SK-N-SH (cell line): ENCODE results near the gene CEACAM1.

Source experiments
- EP300 ChIP-seq, 2 experiments: IDR thresholded peaks; 2 replicates each; pipeline versions ENCODE4 v1.4.0 to v1.6.1; 2012; ENCODE audit warnings: borderline replicate concordance in 1 of 2, low read depth in 1 of 2, low read length in 1 of 2
- EZH2phosphoT487 ChIP-seq: fragments of 200-600 bp; sonication (generic); IDR thresholded peaks from 2 replicates; pipeline ENCODE4 v1.6.1; 2017; ENCODE audit warnings: low read depth, mixed run types, mild to moderate bottlenecking, antibody characterized with exemption, moderate library complexity, borderline replicate concordance
- FOXJ3 ChIP-seq: sonication (generic); formaldehyde crosslinking; IDR thresholded peaks from 2 replicates; pipeline ENCODE4 v1.5.1; 2020; ENCODE audit warnings: mild to moderate bottlenecking, missing genetic modification reagents
- JUND ChIP-seq: IDR thresholded peaks from 2 replicates; pipeline ENCODE4 v1.4.0; 2012
- RXRA ChIP-seq: IDR thresholded peaks from 2 replicates; pipeline ENCODE4 v1.4.0; 2012; ENCODE audit warnings: low read depth, mild to moderate bottlenecking, borderline replicate concordance
- SIN3A ChIP-seq: IDR thresholded peaks from 2 replicates; pipeline ENCODE4 v1.6.1; 2012; ENCODE audit warnings: low read depth, mild to moderate bottlenecking, low read length, moderate library complexity, borderline replicate concordance
- TEAD4 ChIP-seq: IDR thresholded peaks from 2 replicates; pipeline ENCODE4 v1.4.0; 2012; ENCODE audit warnings: mild to moderate bottlenecking, borderline replicate concordance; ENCODE audit not compliant: insufficient read depth
- USF2 ChIP-seq: fragments of 150-350 bp; IDR thresholded peaks from 2 replicates; pipeline ENCODE4 v1.6.1; 2017; ENCODE audit warnings: antibody characterized with exemption, low read length, low read depth, borderline replicate concordance
- YY1 ChIP-seq: IDR thresholded peaks from 2 replicates; pipeline ENCODE4 v1.4.0; 2012; ENCODE audit warnings: low read depth, mild to moderate bottlenecking
- TF ChIP-seq, protein P1 (sequence below): fragments of 200-600 bp; sonication (generic); IDR thresholded peaks from 2 replicates; pipeline ENCODE4 v1.6.1; 2017; ENCODE audit warnings: antibody characterized with exemption, mild to moderate bottlenecking, moderate library complexity
- TF ChIP-seq, protein P2 (sequence below): IDR thresholded peaks from 2 replicates; pipeline ENCODE4 v1.4.0; 2012; ENCODE audit warnings: low read depth

DNA sequence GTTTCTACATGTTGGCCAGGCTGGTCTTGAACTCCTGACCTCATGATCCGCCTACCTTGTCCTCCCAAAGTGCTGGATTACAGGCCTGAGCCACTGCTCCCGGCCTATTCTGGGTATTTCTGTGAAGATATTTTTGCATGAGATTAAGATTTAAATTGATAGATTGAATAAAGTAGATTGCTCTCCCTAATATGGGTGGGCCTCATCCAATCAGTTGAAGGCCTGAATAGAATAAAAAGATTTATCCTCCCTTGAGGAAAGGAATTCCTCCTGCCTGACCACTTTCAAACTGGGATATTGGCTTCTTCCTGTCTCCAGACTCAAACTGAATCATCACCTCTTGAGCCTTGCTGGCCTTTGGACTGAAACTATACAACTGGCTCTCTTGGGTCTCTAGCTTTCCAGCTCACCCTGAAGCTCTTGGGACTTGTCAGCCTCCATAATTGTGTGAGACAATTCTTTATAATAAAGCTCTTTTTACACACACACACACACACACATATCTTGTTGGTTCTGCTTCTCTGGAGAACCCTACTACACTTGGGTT lies 49.4 kb downstream of the CEACAM1 start:
- TF ChIP-seq YY1 (no peak), JUND (no peak), FOXJ3 (no peak), EP300 (IDR thresholded peaks at IDR 0.05; ENCODE audit: borderline replicate concordance in 1 of 2, low read depth in 1 of 2, low read length in 1 of 2) (no peak), SIN3A (no peak), TEAD4 (no peak), USF2 (no peak), RXRA (no peak), EZH2phosphoT487 (no peak)
- TF ChIP-seq, protein P1, sequence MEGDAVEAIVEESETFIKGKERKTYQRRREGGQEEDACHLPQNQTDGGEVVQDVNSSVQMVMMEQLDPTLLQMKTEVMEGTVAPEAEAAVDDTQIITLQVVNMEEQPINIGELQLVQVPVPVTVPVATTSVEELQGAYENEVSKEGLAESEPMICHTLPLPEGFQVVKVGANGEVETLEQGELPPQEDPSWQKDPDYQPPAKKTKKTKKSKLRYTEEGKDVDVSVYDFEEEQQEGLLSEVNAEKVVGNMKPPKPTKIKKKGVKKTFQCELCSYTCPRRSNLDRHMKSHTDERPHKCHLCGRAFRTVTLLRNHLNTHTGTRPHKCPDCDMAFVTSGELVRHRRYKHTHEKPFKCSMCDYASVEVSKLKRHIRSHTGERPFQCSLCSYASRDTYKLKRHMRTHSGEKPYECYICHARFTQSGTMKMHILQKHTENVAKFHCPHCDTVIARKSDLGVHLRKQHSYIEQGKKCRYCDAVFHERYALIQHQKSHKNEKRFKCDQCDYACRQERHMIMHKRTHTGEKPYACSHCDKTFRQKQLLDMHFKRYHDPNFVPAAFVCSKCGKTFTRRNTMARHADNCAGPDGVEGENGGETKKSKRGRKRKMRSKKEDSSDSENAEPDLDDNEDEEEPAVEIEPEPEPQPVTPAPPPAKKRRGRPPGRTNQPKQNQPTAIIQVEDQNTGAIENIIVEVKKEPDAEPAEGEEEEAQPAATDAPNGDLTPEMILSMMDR = no peak
- TF ChIP-seq, protein P2, sequence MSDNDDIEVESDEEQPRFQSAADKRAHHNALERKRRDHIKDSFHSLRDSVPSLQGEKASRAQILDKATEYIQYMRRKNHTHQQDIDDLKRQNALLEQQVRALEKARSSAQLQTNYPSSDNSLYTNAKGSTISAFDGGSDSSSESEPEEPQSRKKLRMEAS = no peak
